Tibial nerve (tissue), 4 donors: ENCODE measurements around the gene CAV3. TPM values are rescaled to one million over a fixed set of nuclear protein-coding genes. Genes with fewer than 3 reads are reported as not detected.

Source experiments
- DNase-seq, 2 donors: peaks; one replicate each; pipeline ENCODE4 v3.0.0-alpha.2; 2019; ENCODE audit warnings: low spot score in 2 of 2
- H3K27ac ChIP-seq, 4 donors: fragments of 200-600 bp; sonication (generic) in 3 of 4; one replicate each; pipeline ENCODE4 v1.5.1; 2017 to 2019; ENCODE audit warnings: mild to moderate bottlenecking in 1 of 4
- H3K27me3 ChIP-seq, 2 donors: fragments of 200-600 bp; sonication (generic) in 1 of 2; one replicate each; pipeline versions ENCODE4 v1.5.1 to v1.6.0; 2017 to 2019
- H3K36me3 ChIP-seq, 3 donors: fragments of 200-600 bp; sonication (generic); one replicate each; pipeline ENCODE4 v1.5.1; 2018 to 2019
- H3K4me1 ChIP-seq, 4 donors: fragments of 200-600 bp; sonication (generic) in 3 of 4; one replicate each; pipeline ENCODE4 v1.5.1; 2017 to 2019
- H3K4me3 ChIP-seq, 4 donors: fragments of 200-600 bp; sonication (generic) in 3 of 4; one replicate each; pipeline ENCODE4 v1.5.1; 2017 to 2019; ENCODE audit warnings: mild to moderate bottlenecking in 1 of 4, moderate library complexity in 1 of 4
- H3K9me3 ChIP-seq, 4 donors: fragments of 200-600 bp; sonication (generic) in 3 of 4; one replicate each; pipeline ENCODE4 v1.5.1; 2017 to 2019
- CTCF ChIP-seq, 5 experiments: fragments of 200-600 bp in 3 of 5; fragments of 450-650 bp in 2 of 5; sonication (generic) in 3 of 5; IDR thresholded peaks; one replicate each; pipeline ENCODE4 v1.5.1; 2016 to 2019; ENCODE audit warnings: antibody characterized with exemption in 5 of 5, mild to moderate bottlenecking in 3 of 5, moderate library complexity in 2 of 5
- EP300 ChIP-seq, 2 donors: sonication (generic); formaldehyde crosslinking; IDR thresholded peaks; one replicate each; pipeline ENCODE4 v1.6.1; 2017; ENCODE audit warnings: antibody characterized with exemption in 2 of 2, mild to moderate bottlenecking in 1 of 2
- POLR2A ChIP-seq, 2 donors: fragments of 450-650 bp; IDR thresholded peaks; one replicate each; pipeline ENCODE4 v1.6.1; 2017; ENCODE audit warnings: antibody characterized with exemption in 2 of 2, mild to moderate bottlenecking in 2 of 2, moderate library complexity in 2 of 2
- WGBS, 2 donors: methylation state at CpG; one replicate each; pipeline ENCODE4 v1.1.5; 2018; 5-methylcytosine and 5-hydroxymethylcytosine counted together
- total RNA-seq, 4 donors: library from RNA; depleted of rRNA; stranded (reverse); fragments of >200 nt; gene quantifications; one replicate each; pipeline ENCODE4 v1.1.0, GENCODE V29; 2016

Gene CAV3
- total RNA-seq, 4 donors from 2014 or later, result 0.66 TPM; not detected in 3

GRCh38 chr3:8794247-8794646, 60.6 kb downstream of the CAV3 start:
- Histone ChIP-seq H3K4me3 (no peak overlapping the region), H3K27me3 (no peaks in the 10 kb centered on the region), H3K9me3 (peaks cover 0 to 17% (median 0%) of the 10 kb centered on the region in 4 donors), H3K36me3 (no peaks in the 10 kb centered on the region), H3K4me1 (no peaks in the 10 kb centered on the region), H3K27ac (no peak overlapping the region)
- WGBS, 2 donors, result 85 to 89% methylated on average over 3 of the region's 3 CpGs
- TF ChIP-seq POLR2A (IDR thresholded peaks at IDR 0.05), result no peak
- TF ChIP-seq CTCF (IDR thresholded peaks at IDR 0.05), result no peak
- TF ChIP-seq EP300 (IDR thresholded peaks at IDR 0.05), result no peak
- no peak for DNase-seq

Other genes starting within 250 kb of the CAV3 start
- 100 to 1,000 TPM in 1 of 4 donors, 10 to 100 TPM in 3; 81.2 to 147 (median 92.9) TPM for gene LMCD1, start 232.0 kb upstream of the CAV3 start, total RNA-seq
- gene SSUH2, start 89.0 kb upstream of the CAV3 start, total RNA-seq, result under 1 TPM in 2 of 4 donors, not detected in 2; 0.42 to 0.44 TPM
- 1 to 10 TPM in 2 of 4 donors, under 1 TPM in 2; 0.30 to 2.0 (median 1.2) TPM for gene OXTR, start 35.8 kb downstream of the CAV3 start, total RNA-seq
- 10 to 100 TPM in 3 of 4 donors, 1 to 10 TPM in 1; 3.5 to 11.7 (median 10.7) TPM for gene RAD18, start 229.7 kb downstream of the CAV3 start, total RNA-seq